Spleen (tissue), 11 donors: ENCODE results near the gene CAMK1G. TPM values are rescaled to one million over a fixed set of nuclear protein-coding genes. Genes with fewer than 3 reads are reported as not detected.
A peak's percentile ranks its signal among the peaks of the same experiment; 100 is the strongest.

ENCODE experiments used
- DNase-seq: peaks from one replicate; pipeline ENCODE4 v3.0.0-alpha.2; 2020
- H3K27ac ChIP-seq, 8 donors: fragments of 200-600 bp; sonication (generic) in 7 of 8; 1 replicate in 4 of 8; 2 replicates in 4 of 8; pipeline versions ENCODE4 v1.5.0 to v1.8.0; 2016 to 2021; ENCODE audit warnings: inconsistent platforms in 4 of 8, mild to moderate bottlenecking in 4 of 8, moderate library complexity in 1 of 8
- H3K27me3 ChIP-seq, 7 donors: fragments of 200-600 bp; sonication (generic) in 6 of 7; replicated peaks in 1 of 7; 1 replicate in 4 of 7; 2 replicates in 3 of 7; pipeline versions ENCODE4 v1.5.0 to v1.8.0; 2016 to 2021; ENCODE audit warnings: inconsistent platforms in 3 of 7, mild to moderate bottlenecking in 1 of 7
- H3K36me3 ChIP-seq, 6 donors: fragments of 200-600 bp; sonication (generic) in 5 of 6; 1 replicate in 4 of 6; 2 replicates in 2 of 6; pipeline versions ENCODE4 v1.5.0 to v1.8.0; 2016 to 2021; ENCODE audit warnings: inconsistent platforms in 2 of 6
- H3K4me1 ChIP-seq, 6 donors: fragments of 200-600 bp; sonication (generic) in 5 of 6; 1 replicate in 3 of 6; 2 replicates in 3 of 6; pipeline versions ENCODE4 v1.5.0 to v1.8.0; 2016 to 2021; ENCODE audit warnings: inconsistent platforms in 3 of 6
- H3K4me3 ChIP-seq, 8 donors: fragments of 200-600 bp; sonication (generic) in 7 of 8; 1 replicate in 4 of 8; 2 replicates in 4 of 8; pipeline versions ENCODE4 v1.5.0 to v1.8.0; 2016 to 2021; ENCODE audit warnings: inconsistent platforms in 4 of 8, mild to moderate bottlenecking in 4 of 8, moderate library complexity in 2 of 8
- H3K9me3 ChIP-seq, 8 donors: fragments of 200-600 bp; sonication (generic) in 7 of 8; 1 replicate in 4 of 8; 2 replicates in 4 of 8; pipeline versions ENCODE4 v1.5.0 to v1.8.0; 2016 to 2021; ENCODE audit warnings: inconsistent platforms in 4 of 8
- POLR2A ChIP-seq, 3 donors: fragments of 450-650 bp; IDR thresholded peaks; one replicate each; pipeline ENCODE4 v1.5.1; 2017; ENCODE audit warnings: antibody characterized with exemption in 3 of 3, mild to moderate bottlenecking in 1 of 3
- POLR2AphosphoS5 ChIP-seq, 3 donors: sonication (generic); formaldehyde crosslinking; IDR thresholded peaks; one replicate each; pipeline ENCODE4 v1.5.1; 2017; ENCODE audit warnings: antibody characterized with exemption in 3 of 3
- WGBS, 5 donors: extraction: QIAGEN DNeasy Blood & Tissue Kit in 3 of 5; methylation state at CpG; one replicate each; pipeline versions ENCODE4 v1.1.5 to v1.1.7; 2013 to 2018; 5-methylcytosine and 5-hydroxymethylcytosine counted together
- intact Hi-C: fragments of 100-400 bp; cut with DNase I; formaldehyde crosslinking; loops from one replicate; pipeline ENCODE4 v1.15.0; 2023; ENCODE audit warnings: low total_unique reads
- polyA plus RNA-seq, 3 donors: library from polyadenylated mRNA; stranded (reverse); fragments of 200-250 nt; gene quantifications; one replicate each; pipeline ENCODE4 v1.2.1, GENCODE V29; 2013
- total RNA-seq, 7 donors: library from RNA; depleted of rRNA in 3 of 7; stranded (reverse); fragments of >200 nt in 3 of 7; fragmentation: NEBNext Ultra II Directional in 4 of 7; extraction: Animal tissue kit (Norgen Biotek cat#: 25700) in 4 of 7; gene quantifications; one replicate each; pipeline versions ENCODE4 v1.1.0 to v1.2.1, GENCODE V29; 2016 to 2021
- TF ChIP-seq, protein P1 (sequence below), 11 experiments: fragments of 200-600 bp in 7 of 11; fragments of 450-650 bp in 4 of 11; sonication (generic) in 4 of 11; IDR thresholded peaks in 8 of 11; conservative IDR thresholded peaks in 3 of 11; 1 replicate in 7 of 11; 2 replicates in 4 of 11; pipeline versions ENCODE4 v1.4.0 to v1.8.0; 2016 to 2021; ENCODE audit warnings: antibody characterized with exemption in 11 of 11, inconsistent platforms in 4 of 11, mild to moderate bottlenecking in 1 of 11
- donor health status: healthy with polysubstance abuse.
- donor health status: DM: no; HTN: no; CAD: no; lungs with moderate emphysema.
- donor health status: DM: no; HTN: no; CAD: no.
- donor health status: Bipolar disorder and iron deficiency.
- donor health status: healthy.
- donor health status: DM: no; HTN: no; CAD: no.
- donor health status: DM: yes; HTN: yes; CAD: no.

Gene CAMK1G
- total and polyA plus RNA-seq, 10 donors = 0.68 to 12.2 (median 3.0) TPM

DNA sequence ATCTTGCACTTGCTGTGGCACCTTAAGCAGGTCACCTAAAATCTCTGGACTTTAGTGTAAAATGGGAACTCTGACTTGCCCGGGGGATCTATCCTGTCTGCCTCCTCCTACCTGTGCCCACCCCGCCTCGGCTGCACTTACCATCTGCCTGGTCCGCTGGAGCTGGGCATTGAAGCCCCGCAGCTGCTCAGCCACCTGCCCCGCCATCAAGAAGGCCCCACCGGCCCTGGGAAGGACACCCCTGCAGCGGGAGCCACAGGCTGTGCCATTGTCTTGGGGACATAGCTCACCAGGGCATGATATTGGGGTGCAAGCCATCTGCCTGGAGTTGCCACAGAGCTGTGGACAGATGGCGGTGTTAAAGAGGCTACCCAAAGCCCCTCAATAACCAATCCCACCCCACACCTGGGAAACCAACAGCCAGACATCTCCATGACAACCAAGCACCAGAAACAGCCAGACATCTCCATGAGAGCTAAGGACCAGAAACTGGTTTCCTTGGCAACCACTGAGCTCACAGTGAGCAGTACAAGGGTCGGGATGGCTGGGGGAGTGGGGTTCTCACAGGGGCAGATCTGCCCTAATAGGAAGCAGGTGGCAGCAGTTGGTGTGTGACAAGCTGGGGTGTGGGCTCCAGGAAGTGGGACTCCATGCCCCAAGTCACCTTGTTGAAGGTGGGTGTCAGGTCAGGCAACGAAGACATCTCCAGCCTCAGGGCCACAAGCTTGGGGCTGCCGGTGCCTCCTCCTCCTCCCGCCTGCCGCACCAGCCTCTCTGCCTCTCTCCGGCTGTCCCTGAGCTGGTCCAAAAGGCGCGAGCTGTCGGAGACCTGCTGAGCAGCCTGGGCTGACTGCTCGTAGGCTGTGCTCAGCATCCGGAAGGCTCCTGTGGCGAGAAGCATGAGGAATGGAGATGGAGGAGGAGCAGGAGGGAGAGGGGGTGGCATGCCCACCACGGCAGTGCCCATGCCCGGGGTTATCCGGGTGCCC, 39.6 kb downstream of the CAMK1G start:
- TF ChIP-seq POLR2A (IDR thresholded peaks at IDR 0.05) (no peak), POLR2AphosphoS5 (IDR thresholded peaks at IDR 0.05) (no peak)
- TF ChIP-seq, protein P1, sequence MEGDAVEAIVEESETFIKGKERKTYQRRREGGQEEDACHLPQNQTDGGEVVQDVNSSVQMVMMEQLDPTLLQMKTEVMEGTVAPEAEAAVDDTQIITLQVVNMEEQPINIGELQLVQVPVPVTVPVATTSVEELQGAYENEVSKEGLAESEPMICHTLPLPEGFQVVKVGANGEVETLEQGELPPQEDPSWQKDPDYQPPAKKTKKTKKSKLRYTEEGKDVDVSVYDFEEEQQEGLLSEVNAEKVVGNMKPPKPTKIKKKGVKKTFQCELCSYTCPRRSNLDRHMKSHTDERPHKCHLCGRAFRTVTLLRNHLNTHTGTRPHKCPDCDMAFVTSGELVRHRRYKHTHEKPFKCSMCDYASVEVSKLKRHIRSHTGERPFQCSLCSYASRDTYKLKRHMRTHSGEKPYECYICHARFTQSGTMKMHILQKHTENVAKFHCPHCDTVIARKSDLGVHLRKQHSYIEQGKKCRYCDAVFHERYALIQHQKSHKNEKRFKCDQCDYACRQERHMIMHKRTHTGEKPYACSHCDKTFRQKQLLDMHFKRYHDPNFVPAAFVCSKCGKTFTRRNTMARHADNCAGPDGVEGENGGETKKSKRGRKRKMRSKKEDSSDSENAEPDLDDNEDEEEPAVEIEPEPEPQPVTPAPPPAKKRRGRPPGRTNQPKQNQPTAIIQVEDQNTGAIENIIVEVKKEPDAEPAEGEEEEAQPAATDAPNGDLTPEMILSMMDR (IDR thresholded peaks at IDR 0.05 in 8 of 11, conservative IDR thresholded peaks at IDR 0.05 in 3 of 11) = no peak
- Histone ChIP-seq H3K9me3 (no peaks in the 10 kb centered on the region), H3K4me3 (no peak overlapping the region), H3K27ac (no peak overlapping the region), H3K27me3 (peaks cover 0 to 14% (median 5%) of the 10 kb centered on the region in 7 donors), H3K4me1 (peaks cover 9 to 69% (median 40%) of the 10 kb centered on the region in 6 donors), H3K36me3 (no peaks in the 10 kb centered on the region)
- DNase-seq = no peak
- intact Hi-C loops = loop anchor here (10.0 kb wide), 1 partner anchor 48 kb away; no protein-coding TSS in a partner anchor
- WGBS, 5 donors = 86 to 92% (median 90%) methylated on average over 21 to 24 of the region's 24 CpGs

DNA sequence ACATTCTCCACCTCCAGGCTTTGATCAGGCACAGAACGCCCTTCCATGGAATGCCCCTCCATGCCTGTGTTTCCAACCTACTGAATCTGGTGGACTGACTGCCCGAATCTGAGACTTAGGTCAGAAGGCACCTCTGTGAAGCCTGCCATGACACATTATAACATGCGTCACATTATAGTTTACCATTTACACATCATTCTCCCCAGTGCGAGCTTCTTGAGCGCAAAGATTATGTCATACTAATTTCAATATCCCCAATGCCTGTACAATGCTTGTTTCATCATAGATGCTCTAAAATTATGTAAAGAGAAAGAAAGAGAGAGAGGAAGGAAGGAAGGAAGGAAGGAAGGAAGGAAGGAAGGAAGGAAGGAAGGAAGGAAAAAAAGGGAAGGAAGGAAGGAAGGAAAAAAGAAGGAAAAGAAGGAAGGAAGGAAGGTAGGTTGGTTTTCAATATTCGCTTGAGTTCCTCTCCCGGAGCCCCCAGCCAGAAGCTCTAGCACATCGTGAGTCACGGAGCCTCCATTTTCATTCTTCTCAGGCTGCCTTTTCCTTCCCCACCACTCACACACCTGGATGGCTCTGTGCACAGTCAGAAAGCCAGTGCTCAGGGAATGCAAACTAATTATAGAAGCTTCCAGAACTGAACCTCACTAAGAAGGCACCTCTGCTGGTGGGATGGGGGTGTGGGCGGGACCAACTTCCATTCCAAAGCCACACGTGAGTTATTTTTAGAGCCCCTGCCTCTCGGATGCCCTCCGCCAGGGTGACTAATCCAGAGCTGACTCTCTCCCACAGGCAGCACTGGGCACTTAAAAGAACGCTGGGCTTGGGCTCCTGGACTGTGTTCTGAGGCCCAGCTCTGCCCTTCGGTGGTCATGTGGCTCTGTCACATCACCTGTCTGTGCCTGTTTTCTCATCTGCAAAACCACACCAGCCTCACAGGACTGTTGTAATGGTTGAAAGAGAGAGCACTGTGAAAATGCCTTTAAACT, 41.3 kb downstream of the CAMK1G start:
- intact Hi-C loops = loop anchor here (10.0 kb wide), 1 partner anchor 50 kb away; no protein-coding TSS in a partner anchor
- WGBS, 5 donors = 73 to 83% (median 75%) methylated on average over 15 of the region's 15 CpGs
- TF ChIP-seq POLR2A (IDR thresholded peaks at IDR 0.05) (no peak), POLR2AphosphoS5 (IDR thresholded peaks at IDR 0.05) (no peak)
- TF ChIP-seq, protein P1 (IDR thresholded peaks at IDR 0.05 in 8 of 11, conservative IDR thresholded peaks at IDR 0.05 in 3 of 11) = no peak
- peaks cover 0 to 23% (median 5%) of the 10 kb centered on the region in 7 donors for H3K27me3 ChIP-seq
- H3K27ac ChIP-seq = peak overlapping the region in 4 of 8 donors; percentile 41 to 64 (median 57)
- no peaks in the 10 kb centered on the region for H3K36me3 ChIP-seq
- no peaks in the 10 kb centered on the region for H3K9me3 ChIP-seq
- peaks cover 9 to 61% (median 34%) of the 10 kb centered on the region in 6 donors for H3K4me1 ChIP-seq
- H3K4me3 ChIP-seq = no peak overlapping the region
- no peak for DNase-seq

DNA sequence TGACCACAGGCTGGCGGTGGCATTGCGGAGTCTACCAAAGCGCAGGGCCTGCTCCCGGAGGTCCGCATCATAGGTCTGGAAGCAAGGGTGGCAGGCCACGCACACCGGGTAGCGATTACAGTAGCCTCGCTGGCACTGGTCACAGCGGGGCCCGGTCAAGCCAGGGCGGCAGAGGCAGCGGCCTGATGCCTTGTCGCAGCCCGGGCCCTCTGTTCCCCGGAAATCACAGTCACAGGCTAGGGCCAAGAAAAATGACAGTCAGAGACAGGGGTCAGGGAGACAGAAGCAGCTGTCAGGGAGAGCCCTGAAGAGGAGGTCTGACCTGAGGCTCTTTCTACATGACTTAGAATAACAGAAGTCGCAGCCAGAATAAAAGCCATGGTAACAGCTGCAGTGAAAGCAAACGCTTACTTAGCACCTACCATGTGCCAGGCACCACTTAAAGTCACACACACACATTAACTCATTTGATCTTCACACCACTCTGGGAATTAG, 42.3 kb downstream of the CAMK1G start:
- WGBS, 5 donors = 85 to 93% (median 87%) methylated on average over 9 to 18 of the region's 18 CpGs
- H3K9me3 ChIP-seq = no peaks in the 10 kb centered on the region
- H3K36me3 ChIP-seq = no peaks in the 10 kb centered on the region
- H3K4me3 ChIP-seq = no peak overlapping the region
- H3K4me1 ChIP-seq = peaks cover 9 to 52% (median 29%) of the 10 kb centered on the region in 6 donors
- no peak for DNase-seq
- peak; percentile 35 to 59 (median 41) for TF ChIP-seq POLR2AphosphoS5 (IDR thresholded peaks at IDR 0.05)
- TF ChIP-seq, protein P1 (IDR thresholded peaks at IDR 0.05 in 8 of 11, conservative IDR thresholded peaks at IDR 0.05 in 3 of 11) = no peak
- peak overlapping the region in 5 of 8 donors; percentile 21 to 64 (median 56) for H3K27ac ChIP-seq
- intact Hi-C loops = loop anchor here (10.0 kb wide), 1 partner anchor 51 kb away; no protein-coding TSS in a partner anchor
- H3K27me3 ChIP-seq = peaks cover 0 to 26% (median 5%) of the 10 kb centered on the region in 7 donors
